Measurements from ENCODE around the gene GBA2. TPM values are rescaled to one million over a fixed set of nuclear protein-coding genes. Genes with fewer than 3 reads are reported as not detected.

The GBA2 gene
- total RNA-seq, 4 donors from 2014 or later, result 46.6 to 123 (median 73.5) TPM

GRCh38 chr9:35723908-35724307 lies 25.1 kb downstream of the GBA2 start:
- Histone ChIP-seq H3K4me3 (no peak overlapping the region), H3K36me3 (peaks cover 73% of the 10 kb centered on the region), H3K4me1 (peaks cover 22% of the 10 kb centered on the region), H3K27me3 (no peaks in the 10 kb centered on the region), H3K27ac (no peak overlapping the region), H3K9me3 (no peaks in the 10 kb centered on the region)
- TF ChIP-seq EP300 (IDR thresholded peaks at IDR 0.05) (no peak), POLR2A (IDR thresholded peaks at IDR 0.05) (no peak), POLR2AphosphoS5 (IDR thresholded peaks at IDR 0.05) (no peak), CTCF (IDR thresholded peaks at IDR 0.05) (no peak)
- WGBS, result 86% methylated on average over 8 of the region's 8 CpGs
- DNase-seq (ENCODE audit: low spot score in 2 of 2), result no peak

DNA sequence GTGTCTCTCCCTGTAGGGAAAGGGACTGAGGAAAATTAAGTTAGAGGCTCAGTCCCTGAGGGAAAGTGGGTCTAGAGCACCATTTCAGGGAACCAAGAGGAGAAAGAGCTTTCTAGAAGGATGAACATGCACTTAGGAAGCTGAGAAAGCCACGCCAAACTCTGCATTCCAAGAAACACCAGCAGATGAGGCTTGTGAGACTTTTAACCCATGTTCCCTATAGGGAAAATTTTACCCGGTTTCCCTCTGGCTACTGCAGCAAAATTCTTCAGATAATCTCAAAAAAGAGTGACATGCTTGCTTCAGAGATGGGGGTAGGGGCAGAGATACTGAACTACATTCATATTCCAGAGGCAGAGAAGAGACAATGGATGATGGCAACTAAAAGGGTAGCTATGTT lies 25.6 kb downstream of the GBA2 start:
- no peak for TF ChIP-seq POLR2AphosphoS5 (IDR thresholded peaks at IDR 0.05)
- no peak for TF ChIP-seq CTCF (IDR thresholded peaks at IDR 0.05)
- no peak for TF ChIP-seq POLR2A (IDR thresholded peaks at IDR 0.05)
- no peak for TF ChIP-seq EP300 (IDR thresholded peaks at IDR 0.05)
- H3K27me3 ChIP-seq, result no peaks in the 10 kb centered on the region
- DNase-seq (ENCODE audit: low spot score in 2 of 2), result no peak
- H3K9me3 ChIP-seq, result no peaks in the 10 kb centered on the region
- H3K27ac ChIP-seq, result no peak overlapping the region
- no peak overlapping the region for H3K4me3 ChIP-seq
- 86% methylated on average over 2 of the region's 2 CpGs for WGBS
- H3K4me1 ChIP-seq, result peaks cover 17% of the 10 kb centered on the region
- peaks cover 78% of the 10 kb centered on the region for H3K36me3 ChIP-seq

GRCh38 chr9:35719546-35719945 lies 29.5 kb downstream of the GBA2 start:
- Histone ChIP-seq H3K27ac (no peak overlapping the region), H3K27me3 (no peaks in the 10 kb centered on the region), H3K4me1 (no peaks in the 10 kb centered on the region), H3K9me3 (no peaks in the 10 kb centered on the region), H3K4me3 (no peak overlapping the region), H3K36me3 (peaks cover 100% of the 10 kb centered on the region)
- WGBS, result 100% methylated on average over 4 of the region's 4 CpGs
- DNase-seq (ENCODE audit: low spot score in 2 of 2), result no peak
- TF ChIP-seq POLR2AphosphoS5 (IDR thresholded peaks at IDR 0.05) (no peak), EP300 (IDR thresholded peaks at IDR 0.05) (no peak), POLR2A (IDR thresholded peaks at IDR 0.05) (no peak), CTCF (IDR thresholded peaks at IDR 0.05) (no peak)

- Histone ChIP-seq H3K27me3 (no peaks in the 10 kb centered on the region), H3K4me3 (no peak overlapping the region), H3K4me1 (no peaks in the 10 kb centered on the region), H3K36me3 (peaks cover 100% of the 10 kb centered on the region), H3K27ac (no peak overlapping the region), H3K9me3 (no peaks in the 10 kb centered on the region)
- WGBS, result 76% methylated on average over 11 of the region's 15 CpGs
- TF ChIP-seq POLR2A (IDR thresholded peaks at IDR 0.05) (no peak), CTCF (IDR thresholded peaks at IDR 0.05) (no peak), POLR2AphosphoS5 (IDR thresholded peaks at IDR 0.05) (no peak), EP300 (IDR thresholded peaks at IDR 0.05) (no peak)
- DNase-seq (ENCODE audit: low spot score in 2 of 2), result no peak
These were observed 30.1 kb downstream of the GBA2 start for GRCh38 chr9:35718721-35719511.

- Histone ChIP-seq H3K27me3 (no peaks in the 10 kb centered on the region), H3K4me3 (no peak overlapping the region), H3K9me3 (no peaks in the 10 kb centered on the region), H3K27ac (no peak overlapping the region), H3K36me3 (peaks cover 100% of the 10 kb centered on the region), H3K4me1 (no peaks in the 10 kb centered on the region)
- no peak for DNase-seq (ENCODE audit: low spot score in 2 of 2)
- WGBS, result 94% methylated on average over 9 of the region's 14 CpGs
- TF ChIP-seq EP300 (IDR thresholded peaks at IDR 0.05), result no peak
- no peak for TF ChIP-seq CTCF (IDR thresholded peaks at IDR 0.05)
- TF ChIP-seq POLR2AphosphoS5 (IDR thresholded peaks at IDR 0.05), result no peak
- no peak for TF ChIP-seq POLR2A (IDR thresholded peaks at IDR 0.05)
These were observed 31.7 kb downstream of the GBA2 start for GRCh38 chr9:35717132-35717870.

Measured in suprapubic skin (tissue), 4 donors.